HUES48 (cell line): ENCODE results near the gene WNT3A.

Source experiments
- H3K27ac ChIP-seq: one replicate; pipeline ENCODE4 v1.7.0; 2013; ENCODE audit warnings: low read depth, low read length, inconsistent platforms
- H3K27me3 ChIP-seq: 2 replicates; pipeline ENCODE4 v1.6.1; 2013; ENCODE audit warnings: mild to moderate bottlenecking, low read length; ENCODE audit not compliant: control insufficient read depth, insufficient read depth
- H3K36me3 ChIP-seq: 2 replicates; pipeline ENCODE4 v1.6.1; 2013; ENCODE audit warnings: low read length; ENCODE audit not compliant: control insufficient read depth, insufficient read depth
- H3K4me1 ChIP-seq: 2 replicates; pipeline ENCODE4 v1.6.1; 2013; ENCODE audit warnings: mild to moderate bottlenecking, low read length; ENCODE audit not compliant: control insufficient read depth, insufficient read depth
- H3K4me3 ChIP-seq: 2 replicates; pipeline ENCODE4 v1.5.1; 2013; ENCODE audit warnings: mild to moderate bottlenecking, low read depth, low read length
- H3K9ac ChIP-seq: 2 replicates; pipeline ENCODE4 v1.6.1; 2013; ENCODE audit warnings: mild to moderate bottlenecking, low read depth, low read length, moderate library complexity
- H3K9me3 ChIP-seq: 2 replicates; pipeline ENCODE4 v1.6.1; 2013; ENCODE audit warnings: low read length; ENCODE audit not compliant: control insufficient read depth, insufficient read depth

WNT3A gene

GRCh38 chr1:228068359-228068758, 61.6 kb downstream of the WNT3A start:
- Histone ChIP-seq H3K4me3 (no peak overlapping the region), H3K27ac (no peak overlapping the region), H3K9me3 (no peaks in the 10 kb centered on the region), H3K27me3 (peaks cover 97% of the 10 kb centered on the region), H3K9ac (no peak overlapping the region), H3K4me1 (no peaks in the 10 kb centered on the region), H3K36me3 (no peaks in the 10 kb centered on the region)

GRCh38 chr1:228070173-228070572, 63.4 kb downstream of the WNT3A start:
- H3K9ac ChIP-seq: no peak overlapping the region
- H3K4me3 ChIP-seq: no peak overlapping the region
- peaks cover 100% of the 10 kb centered on the region for H3K27me3 ChIP-seq
- no peaks in the 10 kb centered on the region for H3K9me3 ChIP-seq
- H3K4me1 ChIP-seq: no peaks in the 10 kb centered on the region
- no peaks in the 10 kb centered on the region for H3K36me3 ChIP-seq
- no peak overlapping the region for H3K27ac ChIP-seq

GRCh38 chr1:228070851-228071250, 64.1 kb downstream of the WNT3A start:
- Histone ChIP-seq H3K9ac (no peak overlapping the region), H3K36me3 (no peaks in the 10 kb centered on the region), H3K9me3 (no peaks in the 10 kb centered on the region), H3K4me1 (no peaks in the 10 kb centered on the region), H3K27ac (no peak overlapping the region), H3K4me3 (no peak overlapping the region), H3K27me3 (peaks cover 100% of the 10 kb centered on the region)

- Histone ChIP-seq H3K9me3 (no peaks in the 10 kb centered on the region), H3K36me3 (no peaks in the 10 kb centered on the region), H3K4me3 (no peak overlapping the region), H3K27me3 (peaks cover 100% of the 10 kb centered on the region), H3K4me1 (no peaks in the 10 kb centered on the region), H3K27ac (no peak overlapping the region), H3K9ac (no peak overlapping the region)
Observed at GRCh38 chr1:228071839-228072657, 65.2 kb downstream of the WNT3A start.

GRCh38 chr1:228072658-228073043, 65.9 kb downstream of the WNT3A start:
- H3K9ac ChIP-seq: no peak overlapping the region
- no peak overlapping the region for H3K4me3 ChIP-seq
- no peak overlapping the region for H3K27ac ChIP-seq
- H3K36me3 ChIP-seq: no peaks in the 10 kb centered on the region
- H3K27me3 ChIP-seq: peaks cover 100% of the 10 kb centered on the region
- H3K4me1 ChIP-seq: no peaks in the 10 kb centered on the region
- H3K9me3 ChIP-seq: no peaks in the 10 kb centered on the region

- Histone ChIP-seq H3K27me3 (peaks cover 100% of the 10 kb centered on the region), H3K9ac (no peak overlapping the region), H3K36me3 (no peaks in the 10 kb centered on the region), H3K4me1 (no peaks in the 10 kb centered on the region; the same call in 1 of the 2 replicates), H3K9me3 (no peaks in the 10 kb centered on the region), H3K27ac (no peak overlapping the region), H3K4me3 (no peak overlapping the region)
Observed at GRCh38 chr1:228073061-228073856, 66.5 kb downstream of the WNT3A start.

GRCh38 chr1:228073857-228074545, 67.2 kb downstream of the WNT3A start:
- Histone ChIP-seq H3K9me3 (no peaks in the 10 kb centered on the region), H3K4me3 (no peak overlapping the region), H3K9ac (no peak overlapping the region), H3K36me3 (no peaks in the 10 kb centered on the region), H3K4me1 (no peaks in the 10 kb centered on the region; the same call in 1 of the 2 replicates), H3K27ac (no peak overlapping the region), H3K27me3 (peaks cover 100% of the 10 kb centered on the region)

- no peaks in the 10 kb centered on the region for H3K9me3 ChIP-seq
- peaks cover 96% of the 10 kb centered on the region for H3K27me3 ChIP-seq
- no peak overlapping the region for H3K4me3 ChIP-seq
- no peak overlapping the region for H3K27ac ChIP-seq
- no peaks in the 10 kb centered on the region; the same call in 1 of the 2 replicates for H3K4me1 ChIP-seq
- no peaks in the 10 kb centered on the region for H3K36me3 ChIP-seq
- no peak overlapping the region; the same call in 1 of the 2 replicates for H3K9ac ChIP-seq
Observed at GRCh38 chr1:228074954-228075730, 68.3 kb downstream of the WNT3A start.

GRCh38 chr1:228075801-228076271, 69.0 kb downstream of the WNT3A start:
- Histone ChIP-seq H3K9ac (no peak overlapping the region), H3K4me3 (no peak overlapping the region), H3K36me3 (no peaks in the 10 kb centered on the region), H3K4me1 (no peaks in the 10 kb centered on the region; the same call in 1 of the 2 replicates), H3K27ac (no peak overlapping the region), H3K27me3 (peaks cover 89% of the 10 kb centered on the region), H3K9me3 (no peaks in the 10 kb centered on the region)

- Histone ChIP-seq H3K4me3 (no peak overlapping the region), H3K9ac (no peak overlapping the region), H3K27ac (no peak overlapping the region), H3K36me3 (no peaks in the 10 kb centered on the region), H3K4me1 (peaks cover 3% of the 10 kb centered on the region; the same call in 1 of the 2 replicates), H3K9me3 (no peaks in the 10 kb centered on the region), H3K27me3 (peaks cover 79% of the 10 kb centered on the region)
Observed at GRCh38 chr1:228076796-228077430, 70.1 kb downstream of the WNT3A start.
